GM18499 (cell line): ENCODE data around the gene ALOX5AP.

Source experiments
- ATAC-seq: cut with Tn5 transposase; IDR thresholded peaks from one replicate; pipeline ENCODE4 v1.9.1; 2021; ENCODE audit warnings: moderate number of reproducible peaks; ENCODE audit not compliant: insufficient read depth, unreplicated experiment

The ALOX5AP gene

GRCh38 chr13:30753030-30753616 is 17.8 kb downstream of the ALOX5AP start:
- ATAC-seq: no peak

- ATAC-seq: no peak
These were observed 20.3 kb downstream of the ALOX5AP start for GRCh38 chr13:30755678-30756077.

DNA sequence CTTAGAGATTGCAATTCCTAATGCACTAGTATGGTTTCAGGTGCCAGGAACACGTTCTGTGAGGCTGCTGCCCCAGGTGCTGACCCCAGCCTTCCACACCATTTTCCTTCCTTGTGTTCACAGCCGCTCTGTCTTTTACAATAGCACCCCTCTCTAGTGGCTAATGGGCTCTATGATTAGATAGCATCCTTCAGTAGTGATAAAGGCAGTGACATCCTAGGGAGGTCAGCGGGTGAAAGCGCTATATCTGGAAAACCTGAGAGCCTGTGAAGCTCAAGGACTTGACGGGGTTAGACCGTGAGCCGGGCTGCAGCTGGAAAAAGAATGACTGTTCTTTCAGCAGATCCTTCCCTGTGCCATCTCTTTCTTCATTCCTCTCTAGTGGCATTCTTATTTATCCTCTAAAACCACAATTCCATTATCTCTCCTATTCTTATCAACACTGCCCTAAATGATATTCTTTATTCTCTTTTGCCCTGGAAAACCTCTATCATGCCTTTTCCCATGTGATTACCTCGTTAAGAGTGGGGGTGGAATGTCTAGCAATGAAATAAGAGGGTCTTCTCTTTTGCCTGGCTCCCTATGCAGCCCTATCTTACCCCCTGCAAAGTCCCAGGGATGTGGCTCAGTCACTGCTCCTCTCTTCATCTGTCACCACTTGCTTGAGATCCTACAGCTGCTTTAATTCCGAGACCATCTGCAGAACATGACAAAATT is 21.8 kb downstream of the ALOX5AP start:
- ATAC-seq: no peak

DNA sequence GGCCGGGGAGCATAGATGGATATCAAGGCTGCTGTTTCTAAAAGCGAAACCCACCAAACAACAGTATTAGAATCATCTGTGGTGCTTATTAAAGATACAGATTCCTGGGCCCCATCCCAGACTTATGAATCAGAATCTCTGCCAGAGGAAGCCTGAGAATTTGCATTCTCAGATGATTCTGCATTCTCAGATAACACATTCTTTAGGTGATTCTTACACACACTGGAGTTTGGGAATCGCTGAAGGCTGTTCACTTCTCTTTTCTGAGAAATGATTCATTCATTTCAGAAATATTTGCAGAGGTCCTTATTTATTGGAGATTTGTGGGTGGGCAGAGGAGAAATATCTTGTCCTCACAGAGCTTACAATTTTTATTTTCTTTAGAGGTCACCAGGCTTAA is 24.4 kb downstream of the ALOX5AP start:
- ATAC-seq: no peak

GRCh38 chr13:30762643-30763042 is 27.3 kb downstream of the ALOX5AP start:
- no peak for ATAC-seq

DNA sequence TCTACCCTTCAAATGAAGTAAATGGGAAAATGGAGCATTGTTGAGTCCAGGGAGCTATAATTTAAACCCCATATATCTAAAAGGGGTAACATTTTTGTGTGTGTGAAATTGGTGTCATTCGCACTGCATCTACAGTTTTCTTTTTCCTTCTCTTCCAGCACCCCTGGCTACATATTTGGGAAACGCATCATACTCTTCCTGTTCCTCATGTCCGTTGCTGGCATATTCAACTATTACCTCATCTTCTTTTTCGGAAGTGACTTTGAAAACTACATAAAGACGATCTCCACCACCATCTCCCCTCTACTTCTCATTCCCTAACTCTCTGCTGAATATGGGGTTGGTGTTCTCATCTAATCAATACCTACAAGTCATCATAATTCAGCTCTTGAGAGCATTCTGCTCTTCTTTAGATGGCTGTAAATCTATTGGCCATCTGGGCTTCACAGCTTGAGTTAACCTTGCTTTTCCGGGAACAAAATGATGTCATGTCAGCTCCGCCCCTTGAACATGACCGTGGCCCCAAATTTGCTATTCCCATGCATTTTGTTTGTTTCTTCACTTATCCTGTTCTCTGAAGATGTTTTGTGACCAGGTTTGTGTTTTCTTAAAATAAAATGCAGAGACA is 28.6 kb downstream of the ALOX5AP start:
- ATAC-seq: no peak

DNA sequence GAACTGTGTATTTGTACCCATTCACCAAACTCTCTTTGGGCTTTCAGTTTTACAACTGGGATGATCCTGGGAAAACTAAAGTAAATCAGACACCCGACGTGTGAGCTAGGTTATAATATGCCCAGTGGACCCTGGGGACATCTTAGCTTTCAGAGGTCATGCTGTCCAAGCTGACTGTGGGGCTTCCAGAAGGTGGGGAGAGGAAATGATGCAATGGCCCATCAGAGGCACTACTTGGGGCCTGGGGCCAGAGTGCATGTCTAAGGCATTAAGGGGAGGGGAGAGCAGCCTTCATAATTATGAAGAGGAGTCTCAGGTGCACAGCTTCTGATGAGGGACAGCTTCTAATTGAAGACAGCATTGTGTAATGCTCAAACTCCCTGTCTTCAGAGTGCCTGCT is 30.9 kb downstream of the ALOX5AP start:
- ATAC-seq: no peak

DNA sequence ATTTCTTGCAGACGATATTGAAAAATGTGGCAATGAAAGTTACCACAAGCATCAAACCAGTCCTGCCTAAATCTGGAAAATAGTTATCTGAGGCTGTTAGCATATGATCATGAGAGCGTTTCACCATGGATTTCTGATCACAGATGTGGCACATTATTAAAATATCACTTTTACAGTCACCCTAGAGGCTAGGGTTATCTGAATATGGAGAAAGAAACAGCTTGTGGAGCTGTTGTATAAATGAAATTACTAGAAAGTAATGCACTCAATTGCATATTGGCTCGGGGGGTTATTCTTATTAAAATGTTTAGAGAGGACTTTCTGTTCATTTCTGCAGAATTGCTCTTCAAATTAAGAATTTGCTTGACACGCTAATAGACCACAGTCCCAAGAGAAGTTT is 35.6 kb downstream of the ALOX5AP start:
- ATAC-seq: no peak

DNA sequence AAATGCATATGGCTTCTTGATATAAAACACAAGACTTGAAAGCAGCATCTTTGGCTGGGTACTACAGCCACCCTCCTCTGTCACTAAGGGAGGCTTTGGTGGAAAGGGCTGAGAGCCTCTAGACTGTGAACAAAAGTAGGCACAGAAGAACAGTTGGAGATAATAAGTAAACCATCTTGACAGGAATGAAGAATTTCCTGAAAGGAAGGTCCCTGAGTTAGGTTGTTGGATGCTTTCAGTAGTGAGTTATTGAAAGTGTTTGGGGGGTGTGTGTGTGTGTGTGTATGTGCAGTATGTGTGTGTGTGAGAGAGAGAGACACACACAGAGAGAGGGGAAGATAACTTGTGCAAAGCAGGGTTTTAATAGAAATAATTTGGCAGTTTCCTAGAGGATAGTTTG is 38.2 kb downstream of the ALOX5AP start:
- no peak for ATAC-seq

GRCh38 chr13:30774214-30774730 is 38.9 kb downstream of the ALOX5AP start:
- no peak for ATAC-seq

- ATAC-seq: no peak
These were observed 41.3 kb downstream of the ALOX5AP start for GRCh38 chr13:30776661-30777060.

- no peak for ATAC-seq
These were observed 43.7 kb downstream of the ALOX5AP start for GRCh38 chr13:30779016-30779415.

GRCh38 chr13:30779608-30780007 is 44.3 kb downstream of the ALOX5AP start:
- ATAC-seq: no peak

- ATAC-seq: no peak
These were observed 45.1 kb downstream of the ALOX5AP start for GRCh38 chr13:30780338-30780981.

DNA sequence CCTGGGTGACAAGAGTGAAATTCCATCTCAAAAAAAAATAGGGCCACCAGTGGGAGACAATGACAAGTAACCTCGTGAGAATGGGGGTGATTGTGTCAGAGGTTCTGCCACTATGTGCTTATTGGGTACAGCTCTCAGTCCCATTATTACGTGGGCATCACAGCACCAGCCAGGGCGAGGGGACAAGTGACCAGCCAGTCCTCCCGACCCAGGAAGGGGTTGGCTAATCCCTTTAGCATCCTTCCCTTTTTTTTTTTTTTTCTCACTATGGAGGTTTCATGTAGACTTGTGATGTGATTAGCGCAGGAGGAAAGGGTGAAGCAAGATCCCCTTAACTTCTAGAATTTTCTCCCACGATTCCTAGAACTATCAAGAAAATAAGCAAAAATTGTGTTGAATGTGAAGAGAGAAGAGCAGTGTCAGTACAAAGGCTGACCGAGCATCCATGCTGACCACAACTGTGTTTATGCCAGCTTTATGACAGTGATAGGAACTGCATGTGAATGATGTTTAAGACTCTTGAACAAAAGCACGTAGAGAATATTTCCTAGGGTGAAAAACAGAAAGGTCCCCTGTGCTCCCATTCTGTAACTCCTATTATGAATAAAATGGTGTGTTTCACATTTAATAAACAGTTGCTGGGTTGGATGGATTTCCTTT is 50.0 kb downstream of the ALOX5AP start:
- ATAC-seq: no peak

GRCh38 chr13:30786648-30787047 is 51.3 kb downstream of the ALOX5AP start:
- ATAC-seq: no peak

DNA sequence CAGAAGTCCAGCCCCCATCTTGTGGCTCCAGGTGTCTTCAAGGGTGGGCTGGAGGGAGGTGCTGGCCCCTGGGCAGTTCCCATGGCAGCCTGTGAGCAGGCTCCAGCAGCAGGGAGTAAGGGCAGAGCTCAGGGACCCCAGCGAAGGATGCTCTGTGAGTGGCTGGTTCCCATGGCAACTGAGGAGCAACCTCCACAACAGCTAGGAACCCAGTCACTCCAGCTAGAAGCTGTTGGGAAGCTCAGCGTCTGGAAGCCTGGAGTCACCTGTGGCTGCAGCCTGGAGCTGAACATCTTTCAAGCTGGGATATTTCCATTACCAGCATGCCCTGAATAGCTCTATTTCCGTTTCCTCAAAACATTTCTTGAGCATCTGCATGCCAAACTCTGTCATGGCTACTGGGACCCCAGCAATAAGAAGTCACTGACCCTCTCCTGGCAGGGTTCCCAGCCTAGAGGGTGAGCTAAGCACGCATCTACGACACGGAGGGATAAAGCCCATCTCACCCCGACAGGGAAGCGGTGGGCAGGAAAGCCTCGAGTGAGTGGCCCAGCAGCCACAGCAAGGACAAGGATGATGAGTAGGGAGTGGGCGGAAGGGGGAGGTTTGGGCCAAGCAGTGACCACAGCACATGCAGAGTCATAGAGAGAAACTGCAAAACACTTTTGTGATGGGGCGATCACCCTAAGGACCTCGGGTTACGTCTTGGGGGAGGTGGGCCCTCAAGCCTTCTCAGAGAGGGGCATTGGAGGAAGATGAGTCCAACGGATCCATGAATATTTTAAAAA is 52.6 kb downstream of the ALOX5AP start:
- no peak for ATAC-seq

GRCh38 chr13:30789166-30789862 is 54.0 kb downstream of the ALOX5AP start:
- ATAC-seq: no peak

- no peak for ATAC-seq
These were observed 55.2 kb downstream of the ALOX5AP start for GRCh38 chr13:30790592-30790991.
